Lower lobe of right lung (tissue), 2 donors: ENCODE data around the gene CDKN3. TPM values are rescaled to one million over a fixed set of nuclear protein-coding genes. Genes with fewer than 3 reads are reported as not detected.
A peak's percentile ranks its signal among the peaks of the same experiment; 100 is the strongest.
"Not testable (repeated sequence)": the region's sequence is repeated elsewhere in the genome, so short reads cannot be mapped to it uniquely, and the experiment has no call there.

ENCODE experiments used
- ATAC-seq, 2 donors: fragments of 200-7000 bp; cut with Tn5 transposase; one replicate each; pipeline ENCODE4 v1.9.1; 2020 to 2022; ENCODE audit warnings: mild to moderate bottlenecking in 2 of 2, moderate library complexity in 2 of 2
- DNase-seq: peaks from one replicate; pipeline ENCODE4 v3.0.0-alpha.2; 2020
- H3K27ac ChIP-seq: fragments of 200-600 bp; one replicate; pipeline ENCODE4 v1.8.0; 2022
- H3K27me3 ChIP-seq: fragments of 200-600 bp; one replicate; pipeline ENCODE4 v1.8.0; 2022; ENCODE audit warnings: low read depth
- H3K36me3 ChIP-seq: fragments of 200-600 bp; one replicate; pipeline ENCODE4 v1.8.0; 2022; ENCODE audit warnings: mild to moderate bottlenecking
- H3K4me1 ChIP-seq: fragments of 200-600 bp; one replicate; pipeline ENCODE4 v1.8.0; 2022
- H3K4me3 ChIP-seq: fragments of 200-600 bp; one replicate; pipeline ENCODE4 v1.8.0; 2022; ENCODE audit warnings: mild to moderate bottlenecking
- H3K9me3 ChIP-seq: fragments of 200-600 bp; one replicate; pipeline ENCODE4 v1.8.0; 2022
- CTCF ChIP-seq: fragments of 200-600 bp; IDR thresholded peaks from one replicate; pipeline ENCODE4 v1.8.0; 2022; ENCODE audit warnings: antibody characterized with exemption, mild to moderate bottlenecking
- intact Hi-C: fragments of 100-400 bp; cut with DNase I; formaldehyde crosslinking; loops from one replicate; pipeline ENCODE4 v1.11.0; 2022
- total RNA-seq: library from RNA; stranded (reverse); fragmentation: NEBNext Ultra II Directional; extraction: Animal tissue kit (Norgen Biotek cat#: 25700); gene quantifications from one replicate; pipeline ENCODE4 v1.2.1, GENCODE V29; 2021
- donor health status: DM: no; HTN: yes; CAD: no; lungs with severe emphysema.

CDKN3 gene
- total RNA-seq, 1 donor from 2014 or later: 1.9 TPM

GRCh38 chr14:54395716-54396115, 1.1 kb upstream of the CDKN3 start:
- H3K4me3 ChIP-seq: no peak overlapping the region
- H3K27me3 ChIP-seq: no peaks in the 10 kb centered on the region
- peaks cover 8% of the 10 kb centered on the region for H3K4me1 ChIP-seq
- no peak for TF ChIP-seq CTCF
- H3K27ac ChIP-seq: no peak overlapping the region
- DNase-seq (no peak), ATAC-seq (no peak)
- H3K9me3 ChIP-seq: no peaks in the 10 kb centered on the region
- intact Hi-C loops: no loop called here
- H3K36me3 ChIP-seq: no peaks in the 10 kb centered on the region

GRCh38 chr14:54396183-54396492, 669 bp upstream of the CDKN3 start:
- DNase-seq: no peak
- intact Hi-C loops: no loop called here
- Histone ChIP-seq H3K27me3 (no peaks in the 10 kb centered on the region), H3K4me3 (peak overlapping the region; percentile 78), H3K36me3 (no peaks in the 10 kb centered on the region), H3K27ac (no peak overlapping the region), H3K4me1 (peaks cover 8% of the 10 kb centered on the region), H3K9me3 (no peaks in the 10 kb centered on the region)
- no peak for ATAC-seq
- TF ChIP-seq CTCF: no peak

- DNase-seq: no peak
- no peaks in the 10 kb centered on the region for H3K9me3 ChIP-seq
- no peak for TF ChIP-seq CTCF
- no peaks in the 10 kb centered on the region for H3K27me3 ChIP-seq
- no peak for ATAC-seq
- intact Hi-C loops: no loop called here
- no peak overlapping the region for H3K4me3 ChIP-seq
- no peak overlapping the region for H3K27ac ChIP-seq
- H3K4me1 ChIP-seq: peaks cover 8% of the 10 kb centered on the region
- H3K36me3 ChIP-seq: no peaks in the 10 kb centered on the region
Measured at GRCh38 chr14:54399560-54399959, 2.8 kb downstream of the CDKN3 start.

- H3K9me3 ChIP-seq, H3K36me3 ChIP-seq, intact Hi-C loops, H3K4me3 ChIP-seq, H3K4me1 ChIP-seq, H3K27ac ChIP-seq, DNase-seq, ATAC-seq, H3K27me3 ChIP-seq: not testable (repeated sequence)
Measured at GRCh38 chr14:54403401-54404005, 6.7 kb downstream of the CDKN3 start.

GRCh38 chr14:54410215-54410614, 13.4 kb downstream of the CDKN3 start:
- DNase-seq (no peak), ATAC-seq (no peak)
- no peak overlapping the region for H3K4me3 ChIP-seq
- H3K36me3 ChIP-seq: no peaks in the 10 kb centered on the region
- TF ChIP-seq CTCF: no peak
- H3K9me3 ChIP-seq: no peaks in the 10 kb centered on the region
- no peaks in the 10 kb centered on the region for H3K27me3 ChIP-seq
- H3K4me1 ChIP-seq: no peaks in the 10 kb centered on the region
- H3K27ac ChIP-seq: no peak overlapping the region
- intact Hi-C loops: no loop called here

GRCh38 chr14:54411371-54411770, 14.6 kb downstream of the CDKN3 start:
- H3K27ac ChIP-seq: no peak overlapping the region
- H3K4me3 ChIP-seq: no peak overlapping the region
- H3K9me3 ChIP-seq: no peaks in the 10 kb centered on the region
- TF ChIP-seq CTCF: no peak
- no peaks in the 10 kb centered on the region for H3K27me3 ChIP-seq
- no peaks in the 10 kb centered on the region for H3K4me1 ChIP-seq
- no peak for DNase-seq
- no peak for ATAC-seq
- no peaks in the 10 kb centered on the region for H3K36me3 ChIP-seq
- intact Hi-C loops: no loop called here
